GM18868 (cell line): Measurements from ENCODE around the gene CCDC183.
"Not testable (repeated sequence)": the region's sequence is repeated elsewhere in the genome, so short reads cannot be mapped to it uniquely, and the experiment has no call there.

Experiments
- ATAC-seq: cut with Tn5 transposase; IDR thresholded peaks from one replicate; pipeline ENCODE4 v1.9.1; 2021; ENCODE audit warnings: mild to moderate bottlenecking, moderate library complexity; ENCODE audit not compliant: unreplicated experiment

CCDC183 gene

DNA sequence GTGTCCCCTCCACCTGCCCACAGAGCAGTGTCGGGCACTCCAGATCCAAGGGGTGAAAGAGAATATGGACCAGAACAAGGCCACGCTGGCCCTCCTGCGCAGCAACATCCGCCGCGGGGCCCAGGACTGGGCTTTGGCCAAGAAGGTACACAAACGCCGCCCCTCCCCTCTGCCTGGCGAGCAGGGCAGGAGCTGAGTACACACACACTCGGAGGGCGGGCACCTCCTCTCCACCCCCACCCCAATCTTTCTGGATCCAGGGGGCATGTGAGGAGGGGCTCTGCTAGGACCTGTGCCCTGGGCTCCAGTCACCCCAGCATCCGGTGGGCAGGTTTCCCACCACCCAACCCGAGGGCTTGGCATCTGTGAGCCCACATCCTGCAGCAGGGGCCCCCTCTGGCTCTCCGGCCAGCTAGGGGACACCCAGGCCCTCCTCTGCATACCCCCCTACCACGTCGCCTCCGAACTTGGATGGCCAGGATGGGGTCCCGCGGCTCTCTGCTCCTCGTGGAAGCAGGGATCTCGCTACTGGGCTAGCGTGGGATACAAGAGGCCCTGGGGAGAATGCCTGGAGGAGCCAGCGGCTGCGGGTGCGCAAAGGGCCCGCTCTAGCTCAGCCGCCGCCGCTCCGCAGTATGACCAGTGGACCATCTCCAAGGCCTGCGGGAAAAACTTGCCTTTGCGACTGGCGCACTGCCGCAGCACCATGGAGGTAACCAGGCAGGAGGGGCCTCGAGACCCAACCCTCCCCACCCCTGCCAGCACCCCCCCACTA, 3.1 kb downstream of the CCDC183 start:
- ATAC-seq, result no peak

DNA sequence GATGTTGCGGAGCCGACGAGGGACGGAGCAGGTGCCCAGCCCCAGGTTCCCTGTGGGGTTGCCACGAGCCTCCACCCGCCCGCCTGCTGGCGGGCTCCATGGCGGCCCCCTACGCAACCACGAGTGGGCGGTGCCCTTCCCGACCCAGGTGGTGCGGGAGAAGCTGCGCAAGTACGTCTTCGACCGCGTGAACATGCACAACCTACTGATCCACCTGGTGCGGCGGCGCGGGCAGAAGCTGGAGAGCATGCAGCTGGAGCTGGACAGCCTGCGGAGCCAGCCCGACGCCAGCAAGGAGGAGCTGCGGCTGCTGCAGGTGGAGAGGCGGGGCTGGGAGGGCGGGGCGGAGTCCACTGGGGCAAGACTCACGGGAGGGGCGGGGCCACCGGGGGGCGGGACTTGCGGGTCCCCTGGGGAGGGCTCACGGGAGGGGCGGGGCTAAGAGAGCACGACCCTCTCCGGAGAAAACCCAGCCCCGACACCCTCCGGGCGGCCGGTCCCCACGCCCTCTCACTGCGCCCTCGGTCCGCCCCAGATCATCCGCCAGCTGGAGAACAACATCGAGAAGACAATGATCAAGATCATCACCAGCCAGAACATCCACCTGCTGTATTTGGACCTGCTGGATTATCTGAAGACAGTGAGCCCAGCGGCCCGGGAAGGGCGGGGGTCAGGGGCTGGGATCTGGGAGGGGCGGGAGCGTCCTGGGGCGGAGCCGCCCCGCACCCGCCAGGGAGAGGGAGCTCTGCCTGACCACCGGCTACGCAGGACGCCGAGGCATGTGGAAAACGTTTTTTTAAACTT, 3.9 kb downstream of the CCDC183 start:
- ATAC-seq, result no peak

DNA sequence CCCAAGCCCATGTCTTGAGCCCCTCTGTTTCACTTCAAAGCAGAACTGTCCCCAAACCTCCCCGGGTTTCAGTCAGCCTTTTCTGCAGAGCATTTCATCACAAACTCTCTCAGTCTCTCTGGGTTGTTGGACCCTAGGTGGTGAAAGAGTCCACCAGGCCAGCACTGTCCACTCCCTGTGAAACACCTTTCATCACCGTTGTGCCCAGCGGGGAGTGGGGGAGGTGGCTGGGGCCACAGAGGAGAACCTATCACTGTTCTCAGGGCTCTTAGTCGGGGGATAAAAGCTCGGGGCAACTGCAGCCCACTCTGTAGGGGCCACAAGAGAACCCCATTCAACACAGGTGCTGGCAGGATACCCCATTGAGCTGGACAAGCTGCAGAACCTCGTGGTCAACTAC, 6.2 kb downstream of the CCDC183 start:
- no peak for ATAC-seq

DNA sequence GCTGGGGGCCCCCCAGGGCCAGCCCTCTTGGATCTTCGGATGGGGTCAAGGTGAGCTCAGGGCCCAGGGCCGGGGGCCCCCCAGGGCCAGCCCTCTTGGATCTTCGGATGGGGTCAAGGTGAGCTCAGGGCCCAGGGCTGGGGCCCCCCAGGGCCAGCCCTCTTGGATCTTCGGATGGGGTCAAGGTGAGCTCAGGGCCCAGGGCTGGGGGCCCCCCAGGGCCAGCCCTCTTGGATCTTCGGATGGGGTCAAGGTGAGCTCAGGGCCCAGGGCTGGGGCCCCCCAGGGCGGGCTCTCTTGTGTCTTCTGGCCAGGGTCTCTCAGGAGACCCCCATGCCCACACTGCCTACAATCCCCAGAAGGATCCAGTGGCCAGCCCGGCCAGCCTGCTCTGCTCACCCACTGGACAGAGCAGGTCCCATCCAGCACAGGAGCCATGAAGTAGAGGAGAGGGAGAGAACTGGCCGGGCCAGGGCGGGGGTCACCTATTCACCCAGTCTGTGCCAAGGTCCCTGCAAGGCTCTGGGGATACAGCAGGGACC, 6.9 kb downstream of the CCDC183 start:
- not testable (repeated sequence) for ATAC-seq

DNA sequence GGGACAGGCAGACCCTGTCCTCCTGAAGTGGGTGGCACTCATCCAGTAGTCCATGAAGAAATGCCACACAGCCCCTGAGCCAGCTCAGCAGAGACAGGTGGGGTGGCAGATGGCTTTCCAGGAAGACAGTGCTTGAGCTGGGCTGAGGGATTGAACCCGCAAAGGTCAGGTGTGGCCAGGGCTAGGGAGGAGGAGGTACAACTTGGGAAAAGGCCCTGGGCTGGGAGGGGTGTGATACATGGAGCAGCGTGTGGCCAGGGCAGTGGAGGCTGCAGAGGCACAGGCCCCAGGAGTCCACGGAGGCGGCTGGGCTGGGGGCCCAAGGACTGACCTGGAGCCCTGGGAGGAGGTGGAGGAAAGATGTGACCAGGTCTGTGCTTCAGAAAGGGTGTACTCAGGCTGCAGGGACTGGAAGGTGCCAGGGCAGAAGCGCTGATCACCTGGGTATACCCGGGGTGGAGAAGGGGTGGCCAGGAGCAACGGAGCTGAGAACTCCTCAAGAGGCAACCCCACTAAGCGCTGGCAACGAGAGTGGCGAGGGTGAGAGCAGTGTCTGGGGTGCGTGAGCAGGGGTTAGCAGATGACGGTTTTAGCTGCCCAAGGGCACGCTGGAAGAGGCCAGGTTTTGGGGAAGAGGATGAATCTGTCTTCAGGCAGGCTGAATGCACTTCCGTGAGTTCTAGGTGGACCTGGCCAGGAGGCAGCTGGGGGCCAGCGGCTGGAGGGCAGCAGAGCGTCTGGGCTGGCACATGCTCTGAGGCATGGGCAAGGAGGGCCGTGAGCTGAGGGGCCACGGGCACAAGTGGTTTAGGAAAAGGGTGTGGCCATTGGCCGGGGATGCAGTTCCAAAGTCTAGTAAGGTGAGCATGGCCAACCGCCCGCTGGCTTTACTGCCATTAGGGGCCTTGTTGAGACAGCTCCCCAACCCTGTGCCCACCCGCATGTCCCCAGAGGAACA, 7.7 kb downstream of the CCDC183 start:
- no peak for ATAC-seq

DNA sequence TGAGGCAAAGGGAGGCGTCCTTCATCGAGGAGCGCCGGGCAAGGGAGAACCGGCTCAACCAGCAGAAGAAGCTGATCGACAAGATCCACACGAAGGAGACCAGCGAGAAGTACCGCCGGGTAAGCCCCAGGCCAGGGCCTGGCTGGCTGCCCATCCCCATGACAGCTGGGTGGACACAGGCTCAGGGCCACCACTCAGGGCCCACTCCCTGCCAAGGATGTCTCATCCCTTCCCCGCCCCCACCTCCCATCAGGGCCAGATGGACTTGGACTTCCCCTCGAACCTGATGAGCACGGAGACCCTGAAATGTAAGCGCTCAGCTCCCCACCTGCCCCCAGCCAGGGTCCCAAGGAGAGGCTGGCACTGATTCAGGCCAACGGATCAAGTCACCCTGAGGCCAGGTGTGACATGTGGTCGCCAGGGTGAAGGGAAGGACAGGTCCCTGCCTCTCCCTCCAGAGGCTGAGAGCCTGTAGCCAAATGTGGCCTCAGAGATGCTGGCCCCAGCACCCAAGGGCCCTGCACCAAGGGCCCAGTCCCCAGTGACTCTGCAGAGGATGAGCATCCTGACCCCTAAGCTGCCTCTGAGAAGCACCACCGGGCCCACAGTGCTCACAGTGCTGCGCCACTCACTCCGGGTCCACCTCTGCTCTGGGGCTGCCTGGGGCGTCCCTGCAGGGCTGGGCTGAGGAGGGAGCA, 8.5 kb downstream of the CCDC183 start:
- no peak for ATAC-seq

DNA sequence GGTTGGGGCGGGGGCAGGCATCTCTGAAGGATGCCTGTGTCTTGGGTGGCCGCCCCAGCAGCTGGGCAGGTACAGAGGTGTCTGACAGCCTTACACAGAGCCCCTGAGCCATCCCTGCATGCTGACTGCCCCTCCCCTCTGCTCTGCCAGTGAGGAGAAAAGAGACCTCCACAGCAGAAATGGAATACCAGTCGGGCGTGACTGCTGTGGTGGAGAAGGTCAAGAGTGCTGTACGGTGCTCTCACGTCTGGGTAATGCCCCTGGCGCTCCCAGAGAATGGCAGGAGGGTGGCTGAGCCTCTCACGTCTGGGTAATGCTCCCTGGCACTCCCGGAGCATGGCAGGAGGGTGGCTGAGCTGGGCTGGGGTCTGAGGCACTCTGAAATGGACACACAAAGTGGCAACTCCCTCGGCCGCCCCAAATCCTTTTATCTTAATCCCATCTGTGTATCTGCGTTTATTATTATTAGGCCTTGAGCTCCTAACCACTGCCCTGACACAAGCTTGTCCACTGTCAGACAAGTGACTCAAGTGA, 9.1 kb downstream of the CCDC183 start:
- ATAC-seq, result no peak

DNA sequence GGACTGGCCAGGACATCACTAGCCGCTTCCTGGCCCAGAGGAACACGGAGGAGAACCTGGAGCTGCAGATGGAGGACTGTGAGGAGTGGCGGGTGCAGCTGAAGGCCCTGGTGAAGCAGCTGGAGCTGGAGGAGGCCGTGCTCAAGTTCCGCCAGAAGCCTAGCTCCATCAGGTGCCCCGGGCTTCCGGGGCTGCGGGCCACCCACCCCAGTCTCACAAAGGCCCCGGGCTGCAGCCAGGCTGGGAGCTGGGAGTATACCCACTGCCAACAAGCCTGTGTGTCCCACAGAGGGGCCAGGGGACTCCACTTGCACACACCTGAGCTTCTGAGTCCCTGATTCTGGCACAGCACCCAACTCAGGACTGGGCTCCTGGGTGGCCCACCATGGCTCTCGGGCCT, 9.9 kb downstream of the CCDC183 start:
- no peak for ATAC-seq

DNA sequence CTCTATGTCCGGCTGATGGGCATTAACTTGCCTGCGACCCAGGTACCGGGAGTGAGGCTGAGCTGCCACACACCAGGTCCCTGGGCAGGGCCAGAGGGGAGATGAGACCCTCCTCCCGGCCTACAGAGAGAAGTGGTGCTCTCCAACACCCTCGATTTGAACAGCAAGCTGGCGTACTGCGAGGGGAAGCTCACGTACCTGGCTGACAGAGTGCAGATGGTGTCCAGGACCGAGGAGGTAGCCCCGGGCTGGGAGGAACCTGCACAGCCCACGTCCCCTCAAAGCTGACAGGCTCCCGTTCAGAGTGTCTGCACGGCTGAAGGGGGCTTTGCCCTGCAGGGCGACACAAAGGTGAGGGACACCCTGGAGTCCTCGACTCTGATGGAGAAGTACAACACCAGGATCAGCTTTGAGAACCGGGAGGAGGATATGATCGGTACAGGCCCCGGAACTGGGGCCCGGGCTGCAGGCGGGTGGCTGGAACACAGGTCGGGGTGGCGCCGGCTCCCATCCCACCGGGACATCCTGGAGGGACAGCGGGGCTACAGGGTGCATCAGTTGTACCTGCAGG, 10.6 kb downstream of the CCDC183 start:
- no peak for ATAC-seq

DNA sequence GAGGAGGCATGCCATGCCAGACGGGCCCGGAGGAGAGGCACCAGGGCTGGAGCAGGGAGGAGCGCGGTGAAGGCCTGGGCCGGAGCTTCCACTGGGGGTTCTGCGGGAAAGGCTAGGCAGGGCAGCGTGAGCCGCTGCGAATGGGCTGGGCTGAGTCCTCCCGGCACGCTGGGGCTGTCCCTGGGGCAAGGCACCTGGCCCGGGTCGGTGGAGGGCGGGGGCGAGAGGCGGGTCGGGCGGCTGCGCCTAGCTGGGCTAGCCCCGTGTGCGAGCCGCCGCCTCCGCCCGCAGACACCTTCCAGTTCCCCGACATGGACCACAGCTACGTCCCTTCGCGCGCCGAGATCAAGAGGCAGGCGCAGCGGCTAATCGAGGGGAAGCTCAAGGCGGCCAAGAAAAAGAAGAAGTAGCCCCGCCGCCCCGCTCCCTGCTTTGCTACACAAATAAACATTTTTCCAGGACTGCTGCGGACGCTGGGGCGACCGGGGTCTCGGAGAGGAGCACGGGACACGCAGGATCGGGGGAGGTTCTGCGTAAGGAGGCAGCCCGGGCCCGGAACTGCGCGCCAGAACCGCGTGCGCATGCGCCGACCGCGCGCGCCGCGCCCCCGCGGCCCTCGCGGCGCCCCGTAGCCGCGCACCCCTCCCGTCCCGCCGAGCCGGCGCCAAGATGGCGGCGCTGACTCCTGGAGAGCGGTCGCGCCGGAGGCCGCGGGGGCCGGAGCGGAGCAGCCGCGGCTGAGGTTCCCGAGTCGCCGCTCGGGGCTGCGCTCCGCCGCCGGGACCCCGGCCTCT, 11.3 kb downstream of the CCDC183 start, which contains the start of gene RABL6:
TSS of gene RABL6 (plus strand) at position 668 of the 794 bp plus-strand sequence. CDS start 249 bp downstream, outside the sequence.
- peak; percentile 74 for ATAC-seq

DNA sequence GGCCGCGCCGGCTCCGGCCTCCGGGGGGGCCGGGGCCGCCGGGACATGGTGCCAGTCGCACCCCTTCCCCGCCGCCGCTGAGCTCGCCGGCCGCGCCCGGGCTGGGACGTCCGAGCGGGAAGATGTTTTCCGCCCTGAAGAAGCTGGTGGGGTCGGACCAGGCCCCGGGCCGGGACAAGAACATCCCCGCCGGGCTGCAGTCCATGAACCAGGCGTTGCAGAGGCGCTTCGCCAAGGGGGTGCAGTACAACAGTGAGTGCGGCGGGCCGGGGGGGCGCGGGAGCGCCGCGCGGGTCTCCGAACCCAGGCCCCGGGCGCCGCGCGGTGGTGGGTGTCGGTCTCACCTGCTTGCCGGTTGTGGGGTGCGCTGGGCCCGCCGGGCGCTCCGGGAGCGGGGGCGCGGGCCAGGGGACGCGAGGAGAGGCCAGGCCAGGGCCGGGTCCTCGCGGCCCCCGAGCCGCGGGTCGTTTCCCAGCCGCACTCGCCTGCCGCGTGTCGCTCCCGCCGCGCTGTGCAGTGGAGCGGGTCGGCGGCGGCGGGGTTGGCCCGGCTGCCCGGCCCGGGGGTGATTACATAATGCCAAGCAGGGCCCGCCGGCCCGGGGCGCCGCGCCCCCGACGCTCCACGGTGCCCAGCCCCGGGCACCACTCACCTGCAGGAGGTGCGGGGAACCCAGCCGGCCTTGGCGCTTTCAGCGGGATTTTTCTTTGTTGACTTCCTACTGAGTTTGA, 12.1 kb downstream of the CCDC183 start:
- ATAC-seq, result peak; percentile 35

DNA sequence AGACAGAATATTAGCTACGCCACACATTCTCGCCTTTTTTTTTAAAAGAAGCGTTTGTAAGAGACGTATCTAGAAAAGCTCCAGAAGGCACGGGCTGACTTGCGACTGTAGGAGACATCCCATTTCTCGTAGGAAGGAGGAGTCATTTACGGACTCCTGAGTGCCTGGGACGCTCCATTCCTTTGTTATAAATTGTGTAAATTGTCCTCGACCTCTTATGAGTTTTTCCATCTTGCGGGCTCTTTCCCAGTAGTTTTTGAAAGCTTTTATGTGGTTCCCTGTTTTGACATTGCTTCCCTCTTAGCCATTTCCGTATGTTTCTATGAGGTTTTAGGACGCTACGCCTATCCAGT, 12.6 kb downstream of the CCDC183 start:
- no peak for ATAC-seq

DNA sequence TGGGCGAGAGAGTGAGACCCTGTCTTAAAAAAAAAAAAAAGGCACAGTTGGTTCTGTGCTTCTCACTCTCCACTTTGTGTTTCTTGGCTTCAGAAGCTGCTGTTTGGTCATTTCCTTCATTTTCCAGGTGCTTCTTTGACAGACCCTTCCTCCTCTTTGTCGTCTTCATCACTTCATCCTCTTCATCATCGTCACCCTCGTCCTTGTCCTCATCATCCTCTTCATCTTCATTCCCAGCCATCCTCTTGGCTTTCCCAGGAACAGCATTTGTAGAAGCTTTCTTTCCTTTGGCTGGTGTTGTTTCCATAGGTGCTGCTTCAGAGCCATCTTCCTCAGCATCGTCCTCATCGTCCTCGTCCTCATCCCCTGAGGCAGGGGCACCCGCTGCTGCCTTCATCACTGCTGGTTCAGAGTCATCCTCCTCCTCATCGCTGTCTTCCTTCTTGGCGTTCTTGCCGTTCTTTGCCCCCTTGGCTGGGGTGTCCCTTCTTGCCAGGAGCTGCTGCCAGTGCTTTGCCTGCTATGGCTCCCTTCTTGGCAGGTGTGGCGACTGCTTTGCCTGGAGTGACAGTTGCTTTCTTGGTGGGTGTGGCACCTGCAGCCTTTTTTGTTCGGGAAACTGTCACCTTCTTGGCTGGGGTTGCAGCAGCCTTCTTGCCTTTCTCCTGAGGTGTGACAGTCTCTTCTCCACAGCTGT, 18.7 kb downstream of the CCDC183 start:
- ATAC-seq, result no peak

DNA sequence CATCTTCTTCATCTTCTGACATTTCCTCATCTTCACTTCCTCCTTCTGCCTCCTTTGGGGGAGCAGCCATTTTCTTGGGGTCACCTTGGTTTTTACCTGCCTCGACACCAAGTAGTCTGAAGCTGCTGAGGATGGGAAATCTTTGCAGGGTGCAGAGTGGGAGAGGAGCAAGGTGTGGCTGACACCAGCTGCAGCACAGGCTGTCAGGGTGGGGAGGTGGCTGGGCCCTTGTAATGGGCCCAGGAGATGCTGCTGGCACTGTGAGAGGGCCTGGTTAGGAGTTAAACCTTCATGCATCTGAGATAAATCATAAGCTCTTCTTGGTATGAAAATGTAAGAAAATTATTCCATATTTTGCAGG, 19.3 kb downstream of the CCDC183 start:
- no peak for ATAC-seq

DNA sequence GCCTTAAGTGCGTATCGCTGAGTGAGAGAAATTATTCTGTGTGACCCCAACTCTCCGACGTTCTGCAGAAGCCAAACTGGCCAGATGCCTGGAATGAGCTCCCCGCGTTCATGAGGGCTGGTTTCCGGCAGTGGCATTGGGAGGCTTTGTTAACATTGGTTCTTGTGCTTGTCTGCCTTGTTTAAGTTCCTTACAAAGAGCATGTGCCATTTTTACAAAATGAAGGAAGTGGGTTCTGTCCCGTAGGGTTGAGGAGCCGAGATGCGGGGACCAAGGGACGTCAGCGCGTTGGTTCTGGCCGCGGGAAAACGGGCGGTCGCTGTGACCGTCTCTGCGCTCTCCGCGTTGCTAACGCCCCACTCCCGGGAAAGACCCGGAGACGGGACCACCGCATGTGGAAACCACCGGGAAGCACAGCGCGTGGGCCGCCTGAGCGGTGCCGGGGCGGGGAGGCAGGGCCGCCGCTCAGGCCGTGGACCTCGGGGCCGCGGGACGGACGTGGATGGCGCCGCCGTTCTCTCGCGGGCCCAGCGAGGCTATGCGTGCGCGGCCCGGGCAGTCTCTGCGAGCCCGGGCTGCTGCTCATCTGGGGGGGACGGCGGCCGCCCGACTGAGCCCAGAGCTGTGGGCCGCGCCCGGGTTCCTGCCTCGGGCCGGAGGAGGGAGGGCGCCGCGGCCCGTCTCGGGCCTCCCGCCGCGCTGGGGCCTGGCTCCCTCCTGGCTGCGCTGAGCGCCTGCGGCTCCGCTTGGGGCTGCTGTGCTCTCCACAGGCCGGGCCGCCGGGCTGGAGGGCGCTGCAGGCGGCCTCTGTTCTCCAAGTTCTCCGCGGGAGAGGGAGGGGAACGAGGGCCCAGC, 25.1 kb downstream of the CCDC183 start:
- ATAC-seq, result no peak

DNA sequence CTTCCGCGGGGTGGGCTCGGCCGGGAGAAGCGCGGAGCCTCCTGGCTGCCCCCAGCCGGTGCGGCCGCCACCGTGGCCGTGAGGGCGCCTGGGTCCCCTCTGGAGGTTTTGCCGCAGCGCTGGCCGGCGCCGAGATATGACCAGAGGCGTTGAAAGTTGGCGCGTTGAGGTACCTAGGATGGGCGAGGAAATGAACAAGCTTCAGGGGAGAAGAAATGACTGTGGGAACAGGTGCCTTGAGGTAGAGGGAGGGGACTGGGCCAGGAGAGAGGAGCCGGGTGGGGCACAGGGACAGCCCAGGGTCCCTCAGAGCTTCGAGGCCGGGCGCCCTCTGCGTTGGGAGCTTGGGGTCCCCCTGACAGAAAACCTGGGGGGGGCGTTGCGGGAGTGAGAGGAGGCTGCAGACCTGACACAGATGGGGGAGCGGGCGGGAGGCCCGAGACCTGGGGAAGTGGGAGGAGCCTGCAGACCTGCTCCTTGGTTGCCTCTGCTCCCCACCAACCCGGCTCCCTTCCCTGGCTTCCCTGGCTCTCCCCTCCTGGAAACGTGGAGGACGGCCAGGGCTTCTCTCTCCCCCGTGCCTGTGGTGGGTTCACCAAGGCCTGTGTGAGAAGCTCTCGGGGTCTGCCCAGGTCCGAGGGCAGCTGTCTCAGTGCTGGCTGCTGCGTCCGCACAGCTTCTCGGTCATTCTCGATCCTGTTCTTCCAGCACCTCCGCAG, 25.8 kb downstream of the CCDC183 start:
- no peak for ATAC-seq
